OCI-LY7 (cell line): Measurements from ENCODE around the gene SLC26A4. TPM values are rescaled to one million over a fixed set of nuclear protein-coding genes. Genes with fewer than 3 reads are reported as not detected.

Experiments used
- BruUV-seq: library from RNA; stranded (reverse); fragments of 400-500 nt; replicated peaks from 2 replicates; lab custom pipeline; 2021; lab: Mats Ljungman, UMichigan
- CTCF ChIA-PET: fragments of 300-600 bp; sonication (Branson Sonifier 250); formaldehyde crosslinking; loops from one replicate; lab custom pipeline; 2022; ENCODE audit warnings: antibody characterized with exemption; ENCODE audit not compliant: unreplicated experiment; lab: Charles Lee
- POLR2A ChIA-PET: fragments of 300-600 bp; sonication (Branson Sonifier 250); formaldehyde crosslinking; loops from one replicate; lab custom pipeline; 2022; ENCODE audit warnings: antibody characterized with exemption; lab: Charles Lee
- DNase-seq: peaks from one replicate; pipeline ENCODE4 v3.0.0-alpha.2; 2015; ENCODE audit warnings: low spot score
- H2AFZ ChIP-seq: fragments of 200-600 bp; sonication (generic), shearing (Covaris generic); 2 replicates; pipeline ENCODE4 v1.6.1; 2014; ENCODE audit warnings: mild to moderate bottlenecking, antibody characterized with exemption, low read length, moderate library complexity
- H3K27ac ChIP-seq: fragments of 200-600 bp; sonication (generic); 2 replicates; pipeline ENCODE4 v1.5.1; 2014; ENCODE audit warnings: mixed run types, low read depth, mild to moderate bottlenecking, moderate library complexity, low read length, inconsistent platforms; ENCODE audit not compliant: poor library complexity, severe bottlenecking
- H3K36me3 ChIP-seq: fragments of 200-600 bp; sonication (generic); 2 replicates; pipeline ENCODE4 v1.6.1; 2014; ENCODE audit warnings: mild to moderate bottlenecking, antibody characterized with exemption, low read length, moderate library complexity, mixed read lengths; ENCODE audit not compliant: insufficient read depth
- H3K4me1 ChIP-seq: fragments of 200-600 bp; sonication (generic); 2 replicates; pipeline ENCODE4 v1.5.1; 2014; ENCODE audit warnings: mild to moderate bottlenecking, low read length; ENCODE audit not compliant: insufficient read depth, poor library complexity, severe bottlenecking
- H3K4me2 ChIP-seq: fragments of 200-600 bp; sonication (generic); 2 replicates; pipeline ENCODE4 v1.6.1; 2014; ENCODE audit warnings: mild to moderate bottlenecking, low read length
- H3K4me3 ChIP-seq: fragments of 200-600 bp; sonication (generic); 2 replicates; pipeline ENCODE4 v1.5.1; 2014; ENCODE audit warnings: mild to moderate bottlenecking, low read depth, low read length; ENCODE audit not compliant: poor library complexity, severe bottlenecking
- H3K79me2 ChIP-seq: fragments of 200-600 bp; sonication (generic); 2 replicates; pipeline ENCODE4 v1.6.1; 2016; ENCODE audit warnings: low read depth, mild to moderate bottlenecking, low read length, moderate library complexity, mixed read lengths; ENCODE audit not compliant: insufficient read depth
- H3K9me2 ChIP-seq: fragments of 200-600 bp; sonication (generic); 2 replicates; pipeline ENCODE4 v1.6.1; 2016; ENCODE audit warnings: mild to moderate bottlenecking, low read length, mixed read lengths; ENCODE audit not compliant: insufficient read depth
- H3K9me3 ChIP-seq: fragments of 200-600 bp; sonication (generic); 2 replicates; pipeline ENCODE4 v1.6.1; 2014; ENCODE audit warnings: mild to moderate bottlenecking, mixed run types, low read length, mixed read lengths
- H4K20me1 ChIP-seq: fragments of 200-600 bp; sonication (generic); 2 replicates; pipeline ENCODE4 v1.6.1; 2014; ENCODE audit warnings: mild to moderate bottlenecking, antibody characterized with exemption, low read length, moderate library complexity, mixed read lengths; ENCODE audit not compliant: insufficient read depth
- EZH2phosphoT487 ChIP-seq: fragments of 200-600 bp; sonication (generic); IDR thresholded peaks from 2 replicates; pipeline ENCODE4 v1.6.1; 2018; ENCODE audit warnings: low read depth, borderline replicate concordance, mild to moderate bottlenecking, mixed run types, antibody characterized with exemption, low read length, moderate library complexity, mixed read lengths
- intact Hi-C: fragments of 100-400 bp; cut with micrococcal nuclease; formaldehyde crosslinking; loops from one replicate; pipeline ENCODE4 v1.10.0; 2022; ENCODE audit not compliant: unreplicated experiment
- total RNA-seq, 2 experiments: library from RNA; depleted of rRNA in 1 of 2; stranded (reverse); fragments of >200 nt in 1 of 2; shearing (Covaris generic) in 1 of 2; gene quantifications; 2 replicates each; pipeline ENCODE4 v1.2.3, GENCODE V29; 2014 to 2022
- TF ChIP-seq, protein P1 (sequence below): fragments of 200-600 bp; sonication (generic); conservative IDR thresholded peaks from 2 replicates; pipeline ENCODE4 v1.5.1; 2014; ENCODE audit warnings: mild to moderate bottlenecking, antibody characterized with exemption, low read length, moderate library complexity, mixed read lengths

Gene SLC26A4
- total RNA-seq, 2 experiments from 2014 or later, result 0.27 TPM; not detected in 1

DNA sequence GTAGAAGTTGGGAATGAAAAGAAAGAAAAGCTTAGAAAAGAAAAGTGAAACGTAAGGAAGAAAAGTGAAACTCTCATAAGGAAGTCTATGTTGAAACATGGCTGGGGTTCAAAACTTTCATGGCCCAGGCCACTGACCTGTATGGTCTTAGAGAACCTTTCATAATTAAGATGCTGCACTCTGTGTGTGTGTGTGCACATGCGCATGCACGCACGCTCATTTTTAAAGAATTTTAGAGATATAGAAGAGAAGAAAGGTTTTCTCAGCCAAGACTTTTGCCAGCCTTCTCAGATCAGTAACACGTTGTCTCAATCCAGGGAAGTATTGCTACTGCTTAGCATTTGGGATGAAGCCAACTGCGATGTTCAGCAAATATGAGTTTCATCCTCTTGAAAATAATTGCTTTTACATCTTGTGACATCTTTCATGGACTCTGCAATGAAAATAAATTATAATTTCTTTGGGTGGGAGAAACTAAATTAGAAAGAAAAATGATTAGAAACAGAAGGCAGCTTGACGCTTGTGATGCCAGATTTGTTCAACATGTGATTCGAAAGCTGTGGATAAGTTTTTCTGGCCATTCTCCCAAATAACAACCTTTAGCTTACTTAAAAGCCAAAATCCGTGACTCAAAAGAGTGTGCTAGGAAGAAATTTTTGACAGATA, 16.2 kb upstream of the SLC26A4 start:
- POLR2A ChIA-PET, result interaction anchor here (0.9 to 1.2 kb wide), 2 partner anchors 35 to 58 kb away, joined by 3 read pairs; no protein-coding TSS in a partner anchor
- Histone ChIP-seq H3K4me1 (peaks cover 1% of the 10 kb centered on the region), H3K4me3 (no peak overlapping the region), H3K4me2 (no peak overlapping the region), H3K27ac (no peak overlapping the region), H4K20me1 (no peaks in the 10 kb centered on the region), H3K9me3 (no peaks in the 10 kb centered on the region), H3K79me2 (no peaks in the 10 kb centered on the region), H3K9me2 (no peaks in the 10 kb centered on the region), H2AFZ (no peak overlapping the region), H3K36me3 (no peaks in the 10 kb centered on the region)
- TF ChIP-seq, protein P1, sequence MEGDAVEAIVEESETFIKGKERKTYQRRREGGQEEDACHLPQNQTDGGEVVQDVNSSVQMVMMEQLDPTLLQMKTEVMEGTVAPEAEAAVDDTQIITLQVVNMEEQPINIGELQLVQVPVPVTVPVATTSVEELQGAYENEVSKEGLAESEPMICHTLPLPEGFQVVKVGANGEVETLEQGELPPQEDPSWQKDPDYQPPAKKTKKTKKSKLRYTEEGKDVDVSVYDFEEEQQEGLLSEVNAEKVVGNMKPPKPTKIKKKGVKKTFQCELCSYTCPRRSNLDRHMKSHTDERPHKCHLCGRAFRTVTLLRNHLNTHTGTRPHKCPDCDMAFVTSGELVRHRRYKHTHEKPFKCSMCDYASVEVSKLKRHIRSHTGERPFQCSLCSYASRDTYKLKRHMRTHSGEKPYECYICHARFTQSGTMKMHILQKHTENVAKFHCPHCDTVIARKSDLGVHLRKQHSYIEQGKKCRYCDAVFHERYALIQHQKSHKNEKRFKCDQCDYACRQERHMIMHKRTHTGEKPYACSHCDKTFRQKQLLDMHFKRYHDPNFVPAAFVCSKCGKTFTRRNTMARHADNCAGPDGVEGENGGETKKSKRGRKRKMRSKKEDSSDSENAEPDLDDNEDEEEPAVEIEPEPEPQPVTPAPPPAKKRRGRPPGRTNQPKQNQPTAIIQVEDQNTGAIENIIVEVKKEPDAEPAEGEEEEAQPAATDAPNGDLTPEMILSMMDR, result no peak
- TF ChIP-seq EZH2phosphoT487, result no peak
- CTCF ChIA-PET, result no interaction called here
- no TSS peak for BruUV-seq
- DNase-seq, result no peak
- intact Hi-C loops, result no loop called here

DNA sequence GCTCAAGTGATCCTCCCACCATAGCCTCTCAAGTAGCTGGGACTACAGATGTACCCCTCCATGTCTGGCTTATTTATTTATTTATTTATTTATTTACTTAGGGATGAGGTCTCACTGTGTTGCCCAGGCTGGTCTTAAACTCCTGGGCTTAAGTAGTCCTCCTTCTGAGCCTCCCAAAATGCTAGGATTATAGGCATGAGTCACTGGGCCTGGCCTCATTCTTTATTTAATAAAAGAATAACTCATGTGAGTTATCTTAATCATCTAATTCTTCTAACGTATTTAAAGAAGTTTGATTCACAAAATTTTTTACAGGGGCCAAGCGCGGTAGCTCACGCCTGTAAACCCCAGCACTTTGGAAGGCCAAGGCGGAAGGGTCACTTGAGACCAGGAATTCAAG, 8.0 kb upstream of the SLC26A4 start:
- Histone ChIP-seq H3K27ac (no peak overlapping the region), H3K79me2 (no peaks in the 10 kb centered on the region), H4K20me1 (no peaks in the 10 kb centered on the region), H3K4me1 (no peaks in the 10 kb centered on the region), H3K4me3 (no peak overlapping the region), H2AFZ (no peak overlapping the region), H3K36me3 (no peaks in the 10 kb centered on the region), H3K9me2 (no peaks in the 10 kb centered on the region), H3K9me3 (no peaks in the 10 kb centered on the region), H3K4me2 (no peak overlapping the region)
- no peak for TF ChIP-seq EZH2phosphoT487
- TF ChIP-seq, protein P1, result no peak
- no TSS peak for BruUV-seq
- no peak for DNase-seq
- intact Hi-C loops, result no loop called here
- POLR2A ChIA-PET, result interaction anchor here (0.7 kb wide), 1 partner anchor 133 kb away, joined by 3 read pairs; no protein-coding TSS in a partner anchor
- CTCF ChIA-PET, result no interaction called here

GRCh38 chr7:107658467-107658866, 2.2 kb upstream of the SLC26A4 start:
- DNase-seq, result no peak
- Histone ChIP-seq H3K36me3 (no peaks in the 10 kb centered on the region), H3K27ac (no peak overlapping the region), H2AFZ (no peak overlapping the region), H3K9me2 (no peaks in the 10 kb centered on the region), H3K79me2 (no peaks in the 10 kb centered on the region), H3K4me3 (no peak overlapping the region), H3K4me1 (no peaks in the 10 kb centered on the region), H3K4me2 (no peak overlapping the region), H3K9me3 (no peaks in the 10 kb centered on the region), H4K20me1 (no peaks in the 10 kb centered on the region)
- CTCF ChIA-PET, result no interaction called here
- no TSS peak for BruUV-seq
- TF ChIP-seq EZH2phosphoT487, result no peak
- TF ChIP-seq, protein P1, result no peak
- POLR2A ChIA-PET, result no interaction called here
- intact Hi-C loops, result no loop called here
